Measurements from ENCODE around the gene MSH5. TPM values are rescaled to one million over a fixed set of nuclear protein-coding genes. Genes with fewer than 3 reads are reported as not detected.
"Not testable (repeated sequence)": the region's sequence is repeated elsewhere in the genome, so short reads cannot be mapped to it uniquely, and the experiment has no call there.

The MSH5 gene
- total RNA-seq, 1 donor from 2014 or later = 1.8 TPM

GRCh38 chr6:31782126-31782855, 42.5 kb downstream of the MSH5 start:
- no peak for DNase-seq
- intact Hi-C loops (cut with DNase I) = no loop called here

DNA sequence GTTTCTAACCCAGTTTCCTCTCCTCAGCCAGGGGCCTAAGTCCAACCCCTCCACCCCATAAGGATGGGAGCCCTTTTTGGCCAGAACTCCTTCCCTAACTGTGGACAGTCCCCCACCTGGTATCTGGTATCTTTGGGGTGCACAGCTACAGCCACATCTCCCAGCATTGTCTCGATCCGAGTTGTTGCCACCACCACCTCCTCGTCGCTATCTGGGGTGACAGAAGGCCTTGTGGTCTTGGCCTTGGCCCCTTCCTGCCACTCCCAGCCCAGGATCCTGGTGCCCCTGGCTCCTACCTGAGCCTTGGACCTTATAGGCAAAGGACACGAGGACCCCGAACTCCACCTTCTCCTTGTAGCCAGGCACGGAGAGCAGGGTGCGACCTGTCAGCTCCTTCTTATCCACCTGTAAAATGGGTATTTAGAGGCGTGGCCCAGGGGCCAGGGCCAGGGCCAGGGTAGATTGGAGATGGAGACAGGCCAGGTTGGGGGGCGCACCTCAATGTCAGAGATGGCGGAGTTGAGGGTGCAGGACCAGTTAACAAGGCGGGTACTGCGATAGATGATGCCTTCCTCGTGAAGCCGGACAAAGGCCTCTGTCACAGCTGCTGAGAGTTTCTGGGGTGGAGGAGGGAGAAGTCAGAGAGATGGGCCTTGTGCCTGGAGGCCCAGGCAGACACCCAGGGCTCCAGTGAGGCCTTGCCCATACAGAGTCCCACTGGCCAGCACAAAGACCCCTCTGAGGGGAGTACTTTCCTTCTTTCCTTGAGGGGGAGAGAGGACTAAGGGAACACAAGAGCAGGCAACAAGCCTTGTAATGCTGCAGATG, 44.5 kb downstream of the MSH5 start:
- ATAC-seq (ENCODE audit: poor library complexity) (no peak), DNase-seq (no peak)
- intact Hi-C loops (cut with DNase I) = no loop called here

More at GRCh38 chr6:31782126-31782855, 42.5 kb downstream of the MSH5 start:
- no peak for ATAC-seq (ENCODE audit: poor library complexity)

DNA sequence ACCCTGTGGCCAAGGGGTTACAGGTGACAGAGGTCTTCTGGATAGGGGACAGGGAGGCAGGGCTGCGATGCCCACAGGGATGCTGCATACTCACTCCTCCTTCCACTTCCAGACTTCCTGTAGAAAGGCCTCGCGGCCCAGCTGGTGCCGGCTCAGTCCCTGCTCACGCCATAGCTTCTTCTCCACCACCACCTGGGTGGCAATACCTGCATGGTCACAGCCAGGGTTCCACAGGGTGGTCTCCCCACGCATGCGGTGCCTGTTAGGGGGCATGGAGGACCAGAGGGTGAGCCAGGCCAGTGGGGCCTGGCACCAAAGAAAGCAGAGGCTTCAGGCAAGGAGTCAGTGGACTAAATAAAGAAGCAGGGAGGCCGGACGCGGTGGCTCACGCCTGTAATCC, 45.7 kb downstream of the MSH5 start:
- ATAC-seq (ENCODE audit: poor library complexity) (no peak), DNase-seq (no peak)
- intact Hi-C loops (cut with DNase I) = no loop called here

DNA sequence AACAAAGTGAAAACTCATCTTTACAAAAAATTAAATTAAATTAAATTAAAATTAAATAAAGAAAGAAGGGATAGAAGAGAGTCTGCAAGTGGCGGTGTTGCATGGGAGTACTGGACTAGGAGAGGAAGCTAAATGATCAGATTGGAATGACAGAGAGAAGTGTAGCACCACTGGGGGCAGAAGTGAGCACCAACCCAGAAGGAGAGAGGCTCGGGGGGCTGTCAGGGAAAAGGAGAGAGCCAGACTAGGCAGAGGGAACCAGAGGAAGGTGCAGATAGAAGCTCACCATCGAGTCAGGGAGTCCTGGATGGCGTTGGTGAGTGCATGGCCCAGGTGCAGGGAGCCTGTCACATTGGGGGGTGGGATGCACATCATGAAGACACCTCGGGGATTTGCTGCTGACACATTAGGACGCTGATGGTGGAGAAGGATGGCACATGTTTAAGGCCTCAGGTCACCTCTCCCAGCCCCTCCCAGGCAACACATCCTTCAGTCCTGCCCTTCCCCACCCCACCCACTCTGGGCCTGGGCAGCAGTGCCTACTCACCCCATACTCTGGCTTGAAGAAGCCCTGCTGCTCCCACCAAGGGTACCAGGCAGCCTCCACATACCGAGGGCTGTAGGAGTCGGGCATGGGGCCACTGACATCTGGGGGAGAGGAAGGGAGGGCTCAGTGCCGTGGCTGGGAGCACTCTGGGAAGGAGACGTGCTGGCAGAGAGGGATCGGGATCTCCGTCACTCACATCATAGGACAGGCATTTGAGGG, 51.7 kb downstream of the MSH5 start:
- DNase-seq (no peak), ATAC-seq (ENCODE audit: poor library complexity) (no peak)
- intact Hi-C loops (cut with DNase I) = no loop called here

- ATAC-seq (ENCODE audit: poor library complexity) (no peak), DNase-seq (no peak)
- intact Hi-C loops (cut with DNase I) = no loop called here
Observed at GRCh38 chr6:31792090-31792374, 52.2 kb downstream of the MSH5 start.

DNA sequence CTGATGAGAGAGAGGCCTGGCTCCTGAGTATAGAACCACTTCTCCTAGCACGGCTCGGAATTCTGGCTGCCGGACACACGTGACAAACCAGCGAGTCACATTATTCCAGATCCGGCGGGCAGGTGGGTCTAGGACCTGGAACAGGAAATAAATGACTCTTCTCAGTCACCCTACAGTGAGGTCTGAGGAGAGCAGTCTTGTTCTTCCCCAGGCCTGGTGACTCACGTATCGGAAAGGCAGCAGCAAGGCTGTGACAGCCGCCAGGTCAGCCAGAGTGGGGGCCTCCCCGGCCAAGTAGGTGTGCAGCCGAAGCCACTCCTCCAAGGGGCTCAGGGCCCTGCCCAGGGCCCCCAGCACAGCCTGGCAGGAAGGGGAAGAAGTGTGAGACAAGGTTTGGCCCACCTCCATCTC, 53.0 kb downstream of the MSH5 start:
- DNase-seq (no peak), ATAC-seq (ENCODE audit: poor library complexity) (no peak)
- intact Hi-C loops (cut with DNase I) = no loop called here

DNA sequence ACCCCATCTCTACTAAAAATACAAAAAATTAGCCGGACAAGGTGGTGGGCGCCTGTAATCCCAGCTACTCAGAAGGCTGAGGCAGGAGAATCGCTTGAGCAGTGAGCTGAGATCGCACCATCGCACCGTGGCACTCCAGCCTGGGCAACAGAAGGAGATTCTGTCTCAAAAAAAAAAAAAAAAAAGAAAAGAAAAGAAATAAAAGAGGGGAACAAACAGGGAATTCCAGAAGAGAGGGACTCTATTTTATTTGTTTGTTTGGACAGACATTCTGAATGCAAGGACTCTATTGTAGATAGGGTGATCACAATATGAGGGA, 54.1 kb downstream of the MSH5 start:
- intact Hi-C loops (cut with DNase I); ATAC-seq (ENCODE audit: poor library complexity); DNase-seq: not testable (repeated sequence)

GRCh38 chr6:31794294-31794865, 54.6 kb downstream of the MSH5 start:
- no peak for DNase-seq
- intact Hi-C loops (cut with DNase I) = no loop called here
- no peak for ATAC-seq (ENCODE audit: poor library complexity)

GRCh38 chr6:31794866-31795615, 55.2 kb downstream of the MSH5 start:
- intact Hi-C loops (cut with DNase I) = no loop called here
- ATAC-seq (ENCODE audit: poor library complexity) (peak; percentile 38), DNase-seq (no peak)

- ATAC-seq (ENCODE audit: poor library complexity) (peak; percentile 96), DNase-seq (peak; percentile 96)
- intact Hi-C loops (cut with DNase I) = no loop called here
Observed at GRCh38 chr6:31795616-31796298, 56.0 kb downstream of the MSH5 start, which contains the start of gene VARS1. VARS1 (minus strand) TSS chr6:31795752; CDS start chr6:31795217, 535 bp downstream.

- intact Hi-C loops (cut with DNase I) = no loop called here
- ATAC-seq (ENCODE audit: poor library complexity) (no peak), DNase-seq (no peak)
Observed at GRCh38 chr6:31796993-31797385, 57.2 kb downstream of the MSH5 start.

GRCh38 chr6:31797588-31797987, 57.8 kb downstream of the MSH5 start:
- DNase-seq = no peak
- ATAC-seq (ENCODE audit: poor library complexity) = no peak
- intact Hi-C loops (cut with DNase I) = no loop called here

DNA sequence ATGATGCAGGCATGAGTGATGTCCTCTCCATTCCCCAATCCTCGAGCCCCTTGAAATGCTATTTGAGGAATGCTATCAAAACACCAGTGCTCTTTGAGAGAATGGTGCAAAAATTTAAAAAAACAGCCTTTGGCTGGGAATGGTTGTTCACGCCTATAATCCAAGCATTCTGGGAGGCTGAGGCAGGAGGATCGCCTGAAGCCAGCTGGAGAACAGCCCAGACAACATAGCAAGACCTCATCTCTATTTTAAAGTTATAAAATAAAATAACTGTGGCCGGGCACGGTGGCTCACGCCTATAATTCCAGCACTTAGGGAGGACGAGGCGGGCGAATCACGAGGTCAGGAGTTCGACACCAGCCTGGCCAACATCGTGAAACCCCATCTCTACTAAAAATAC, 60.0 kb downstream of the MSH5 start:
- ATAC-seq (ENCODE audit: poor library complexity) (no peak), DNase-seq (no peak)
- intact Hi-C loops (cut with DNase I) = no loop called here

GRCh38 chr6:31801031-31801927, 61.5 kb downstream of the MSH5 start:
- DNase-seq; intact Hi-C loops (cut with DNase I); ATAC-seq (ENCODE audit: poor library complexity): not testable (repeated sequence)

GRCh38 chr6:31805939-31806469, 66.2 kb downstream of the MSH5 start:
- ATAC-seq (ENCODE audit: poor library complexity) (no peak), DNase-seq (no peak)
- intact Hi-C loops (cut with DNase I) = no loop called here

DNA sequence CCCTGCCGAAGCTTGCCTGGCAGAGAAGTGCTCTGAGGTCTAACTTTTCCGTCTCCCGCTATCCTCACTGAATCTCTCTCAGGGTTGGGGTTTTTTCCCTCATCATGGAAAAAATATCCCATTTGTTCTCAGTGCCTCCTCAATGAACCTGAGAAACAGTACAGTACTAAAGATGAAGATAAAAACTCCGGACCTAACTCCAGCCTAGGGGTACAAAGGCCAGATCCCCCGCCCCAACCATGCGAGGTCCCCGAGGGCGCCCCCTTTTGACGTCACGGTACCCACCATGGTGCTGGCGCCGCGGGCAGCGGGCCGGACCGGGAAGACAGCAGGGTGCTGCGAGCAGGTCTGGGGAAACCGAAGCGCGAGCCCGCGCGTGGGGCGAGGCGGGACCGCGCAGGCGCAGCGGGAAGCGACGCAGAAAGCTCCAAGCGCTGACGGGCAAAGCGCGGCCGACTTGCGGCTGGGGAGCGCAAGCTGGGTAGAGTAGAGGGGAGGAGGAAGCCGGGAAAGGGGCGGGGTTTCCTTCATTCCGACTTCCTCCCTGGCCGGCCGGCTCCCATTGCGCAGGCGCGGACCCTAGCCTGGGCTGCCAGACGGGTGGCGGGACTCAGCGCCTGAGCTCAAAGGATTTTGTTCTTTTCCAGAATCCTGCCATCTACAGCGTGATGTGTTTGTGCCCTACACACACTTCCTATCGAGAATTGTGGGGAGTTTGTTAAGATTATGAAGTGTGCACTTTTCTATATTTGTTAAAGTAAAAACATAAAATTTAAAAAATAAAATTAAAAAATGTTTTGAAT, 66.9 kb downstream of the MSH5 start, which contains the start of gene LSM2:
LSM2 (minus strand) TSS at position 497 of the 803 bp plus-strand sequence; CDS start at position 288, 209 bp downstream.
- ATAC-seq (ENCODE audit: poor library complexity) (peak; percentile 99), DNase-seq (peak; percentile 99)
- intact Hi-C loops (cut with DNase I) = no loop called here

All from Right ventricle myocardium superior (tissue), 1 donor.